ENCODE data around the gene NUDT12.

The NUDT12 gene

GRCh38 chr5:103562453-103563157 lies at the start of gene NUDT12:
NUDT12 (minus strand) TSS chr5:103562789; CDS start chr5:103560248, 2,541 bp downstream.
- DNase-seq, result peak; percentile 24

GRCh38 chr5:103607346-103607745 lies 44.8 kb upstream of the NUDT12 start:
- DNase-seq, result no peak

GRCh38 chr5:103605277-103605676 lies 42.7 kb upstream of the NUDT12 start:
- no peak for DNase-seq

DNA sequence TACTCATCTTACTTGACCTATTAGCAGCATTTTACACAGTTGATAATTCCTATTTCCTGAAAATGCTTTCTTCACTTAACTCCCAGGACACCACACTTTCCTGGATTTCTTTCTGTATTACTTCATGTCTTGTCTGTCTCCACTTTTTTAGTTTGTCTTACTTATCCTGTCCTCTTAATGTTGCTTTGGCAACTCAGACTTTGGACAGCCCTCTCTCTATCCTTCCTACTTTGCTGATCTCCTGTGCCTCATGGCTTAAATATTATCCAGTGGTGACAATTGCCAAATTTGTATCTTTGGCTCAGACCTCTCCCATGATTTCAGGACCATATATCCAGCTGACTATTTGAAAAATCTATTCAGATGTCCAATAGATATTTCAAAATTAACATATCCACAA lies 39.8 kb upstream of the NUDT12 start:
- no peak for DNase-seq

DNA sequence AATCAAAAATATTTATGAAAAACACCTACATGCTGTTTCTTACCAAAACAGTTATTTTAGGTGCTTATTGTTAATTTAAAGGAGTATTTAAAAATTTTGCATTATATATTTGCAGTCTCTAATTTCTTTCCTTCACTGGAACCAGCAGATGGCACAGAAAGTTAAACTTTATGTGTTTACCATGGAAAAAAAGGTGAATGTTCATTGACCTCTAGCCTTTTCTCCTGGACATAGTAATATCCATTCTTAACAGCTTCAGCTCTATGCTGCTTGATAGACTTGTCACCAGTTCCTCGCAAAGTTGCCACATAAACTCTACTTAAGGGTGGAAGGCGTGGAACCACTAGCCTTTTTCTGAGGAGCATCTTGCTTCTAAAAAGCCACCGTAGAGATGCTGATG lies 38.7 kb upstream of the NUDT12 start:
- DNase-seq, result no peak

- no peak for DNase-seq
These were observed 37.5 kb upstream of the NUDT12 start for GRCh38 chr5:103600086-103600485.

DNA sequence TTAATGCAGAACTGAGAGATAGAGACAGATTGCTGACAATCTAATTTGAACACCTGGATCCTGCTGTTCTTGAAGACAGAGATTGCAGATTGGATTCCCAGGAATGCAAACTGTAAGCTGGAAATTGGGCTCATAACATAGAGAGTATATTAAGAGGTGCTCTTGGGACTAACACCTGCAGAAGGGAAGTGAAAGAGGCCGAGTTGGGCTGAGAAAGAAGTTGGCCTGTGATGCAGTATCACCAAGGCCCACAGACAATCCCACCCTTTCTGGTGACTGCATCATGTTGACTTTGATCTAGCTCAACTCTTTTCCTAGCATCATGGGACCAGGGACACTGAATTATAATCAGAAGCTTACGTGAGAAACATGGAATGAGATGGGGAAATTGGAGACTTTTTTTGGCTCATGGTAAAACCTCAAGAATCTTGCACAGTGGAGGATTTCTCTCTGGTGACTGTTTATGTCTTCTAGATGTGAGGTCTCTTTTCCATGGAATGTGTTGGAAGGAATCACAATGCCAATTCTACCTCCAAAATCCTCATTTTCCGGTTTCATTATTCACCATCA lies 36.5 kb upstream of the NUDT12 start:
- no peak for DNase-seq

- no peak for DNase-seq
These were observed 27.6 kb upstream of the NUDT12 start for GRCh38 chr5:103590221-103590620.

DNA sequence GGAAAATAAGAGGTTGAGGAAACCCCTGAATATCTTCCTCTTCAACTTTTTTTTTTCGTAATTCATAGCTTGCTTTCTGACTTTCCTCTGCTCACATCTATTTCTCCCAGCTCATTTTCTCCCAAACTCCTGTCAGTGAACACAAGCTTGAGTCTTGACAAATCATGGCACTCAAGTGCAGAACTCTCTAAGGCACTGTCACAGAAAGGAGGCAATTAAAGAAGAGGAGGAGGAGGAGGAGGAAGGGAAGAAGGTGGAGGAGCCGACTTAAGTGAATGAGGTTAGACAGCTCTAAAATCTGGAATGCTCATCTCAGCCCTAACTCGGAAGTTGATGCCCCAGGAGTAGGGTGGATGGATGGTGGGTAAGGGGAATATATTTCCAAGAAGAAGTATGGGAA lies 27.2 kb upstream of the NUDT12 start:
- no peak for DNase-seq

DNA sequence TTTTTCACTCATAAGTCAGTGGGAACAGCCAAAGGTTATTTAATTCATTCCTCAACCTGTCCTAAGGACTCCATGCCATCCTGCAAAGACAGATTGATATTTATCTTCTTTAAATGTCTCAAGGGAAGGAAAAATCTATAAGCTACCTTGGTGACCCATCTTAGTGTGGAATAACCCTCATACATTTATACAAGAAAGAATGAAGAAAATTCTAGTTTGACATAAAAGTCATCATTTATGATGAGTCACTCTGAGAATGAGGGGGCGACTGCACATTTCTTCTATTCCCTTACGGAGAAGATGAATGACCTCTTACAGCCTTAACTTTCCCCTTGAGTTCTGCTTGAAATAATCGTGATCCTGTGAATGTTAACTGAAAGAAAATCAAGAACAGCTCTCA lies 26.8 kb upstream of the NUDT12 start:
- no peak for DNase-seq

DNA sequence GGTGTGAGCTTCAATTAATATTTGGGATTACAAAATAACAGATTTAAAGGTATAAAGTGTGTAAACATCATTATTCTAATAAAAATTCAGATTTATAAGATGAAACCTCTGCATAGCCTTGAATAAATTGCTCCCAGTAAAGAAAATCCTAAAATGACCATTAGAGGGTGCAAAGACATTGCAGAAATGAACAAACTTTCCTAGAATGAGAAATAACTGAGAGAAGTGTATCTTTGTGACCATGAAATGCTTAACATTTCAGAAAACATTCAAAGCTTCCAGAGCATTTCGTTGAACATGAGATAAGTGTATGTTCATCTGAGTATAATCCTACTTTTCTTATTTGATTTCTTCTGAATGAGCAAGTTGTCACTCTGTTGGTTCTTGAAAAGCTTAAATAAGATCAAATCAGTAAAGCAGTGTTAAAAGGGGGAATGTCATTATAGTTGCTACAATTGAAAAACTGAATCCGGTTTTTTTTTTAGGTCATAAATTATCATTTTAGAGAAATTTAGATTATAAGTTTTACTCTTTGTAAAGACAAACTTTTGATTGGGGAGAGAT lies 24.7 kb upstream of the NUDT12 start:
- peak; percentile 22 for DNase-seq

DNA sequence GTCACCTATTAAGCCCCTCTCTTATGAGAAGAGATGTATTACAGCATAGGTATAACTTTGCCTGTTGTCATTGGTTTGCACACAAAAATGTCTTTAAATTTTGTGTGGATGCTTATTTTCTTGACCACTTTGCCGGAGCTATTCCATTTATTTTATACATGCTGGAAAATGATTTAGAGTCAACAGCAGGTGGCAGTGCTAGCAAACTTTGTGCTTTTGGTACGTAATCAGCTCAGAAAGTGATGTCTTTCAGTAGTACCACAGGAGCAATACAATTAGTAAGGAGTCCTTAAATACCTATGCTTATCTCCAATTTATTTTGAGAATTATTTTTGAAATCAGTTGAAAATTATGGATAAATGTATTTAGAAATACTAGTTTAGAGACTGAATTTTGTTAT lies 19.8 kb upstream of the NUDT12 start:
- DNase-seq, result peak; percentile 33

GRCh38 chr5:103573411-103573810 lies 10.8 kb upstream of the NUDT12 start:
- DNase-seq, result no peak

DNA sequence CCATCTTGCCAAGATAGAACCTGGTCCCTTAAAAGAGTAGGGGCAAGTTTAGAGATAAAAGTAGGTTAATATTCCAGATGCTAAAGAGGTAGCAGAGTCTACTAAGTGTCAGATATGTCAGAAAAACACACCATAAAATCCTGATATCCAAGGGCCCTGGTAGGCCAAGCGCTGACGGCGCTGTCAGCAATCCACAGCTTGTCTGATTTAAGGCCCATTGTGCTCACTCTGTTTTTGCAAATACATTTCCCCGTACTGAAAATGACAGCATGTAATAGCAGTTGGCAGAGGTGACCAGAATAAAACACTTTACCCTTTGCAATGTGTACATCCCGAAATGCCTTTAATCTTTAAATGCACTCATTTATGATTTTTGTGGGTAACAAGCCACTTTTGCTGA lies 9.9 kb upstream of the NUDT12 start:
- no peak for DNase-seq

GRCh38 chr5:103571730-103572129 lies 9.1 kb upstream of the NUDT12 start:
- DNase-seq, result no peak

GRCh38 chr5:103569313-103570060 lies 6.9 kb upstream of the NUDT12 start:
- DNase-seq, result no peak

GRCh38 chr5:103565719-103566118 lies 3.1 kb upstream of the NUDT12 start:
- no peak for DNase-seq

DNA sequence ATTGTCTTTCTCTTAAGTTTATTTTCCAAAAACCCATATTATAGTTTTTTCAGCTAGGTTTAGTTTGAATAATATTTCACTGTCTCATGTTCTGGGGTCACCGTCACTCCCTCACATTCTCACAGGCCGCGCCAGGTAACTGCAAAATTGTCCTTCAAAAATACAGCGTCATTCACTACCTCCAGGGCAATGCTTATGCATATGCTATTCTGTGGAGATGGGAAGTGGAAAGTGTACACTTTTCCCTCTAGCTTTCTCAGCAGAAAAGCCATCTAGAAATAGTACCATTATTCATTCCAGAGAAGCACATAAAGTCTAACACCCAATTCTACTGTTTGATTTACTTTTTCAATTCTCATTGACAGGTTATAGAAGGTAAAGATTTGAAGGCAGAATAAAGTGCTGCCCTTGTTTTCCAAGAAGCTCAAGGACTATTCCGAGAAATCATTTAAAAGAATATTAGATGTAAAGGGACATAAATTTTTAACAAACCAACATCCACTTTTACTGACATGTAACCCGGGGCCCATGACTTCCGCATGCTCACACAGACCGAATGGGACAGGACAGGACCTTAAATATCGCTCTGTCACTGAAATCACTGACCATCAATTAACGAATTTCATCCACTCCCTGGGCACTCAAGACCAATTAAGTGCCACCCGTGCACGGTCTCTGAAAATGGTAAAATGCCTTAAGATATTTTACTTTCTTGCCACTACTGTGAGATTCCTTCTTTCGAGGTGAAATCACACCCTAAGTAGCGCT lies 720 bp downstream of the NUDT12 start:
- DNase-seq, result no peak

DNA sequence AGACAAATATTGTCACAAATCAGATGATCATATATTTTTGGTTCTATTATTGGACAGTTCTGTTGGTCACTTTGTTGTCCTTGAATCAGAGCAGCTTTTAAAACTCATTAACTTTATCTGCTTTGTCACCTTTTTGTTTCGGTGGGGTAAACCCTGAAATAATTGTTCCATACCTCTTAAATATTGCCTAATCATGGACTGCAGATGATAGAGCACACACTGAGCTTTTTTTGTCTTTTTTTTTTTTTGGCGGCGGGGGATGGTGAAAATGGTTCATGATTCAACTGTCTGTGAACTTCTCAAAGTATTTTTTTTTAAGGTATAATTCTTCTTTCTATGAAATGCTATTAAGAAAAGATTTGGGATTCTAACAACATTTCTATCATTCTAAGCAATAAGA lies 1.8 kb downstream of the NUDT12 start:
- DNase-seq, result no peak

- DNase-seq, result no peak
These were observed 15.7 kb downstream of the NUDT12 start for GRCh38 chr5:103546858-103547257.

DNA sequence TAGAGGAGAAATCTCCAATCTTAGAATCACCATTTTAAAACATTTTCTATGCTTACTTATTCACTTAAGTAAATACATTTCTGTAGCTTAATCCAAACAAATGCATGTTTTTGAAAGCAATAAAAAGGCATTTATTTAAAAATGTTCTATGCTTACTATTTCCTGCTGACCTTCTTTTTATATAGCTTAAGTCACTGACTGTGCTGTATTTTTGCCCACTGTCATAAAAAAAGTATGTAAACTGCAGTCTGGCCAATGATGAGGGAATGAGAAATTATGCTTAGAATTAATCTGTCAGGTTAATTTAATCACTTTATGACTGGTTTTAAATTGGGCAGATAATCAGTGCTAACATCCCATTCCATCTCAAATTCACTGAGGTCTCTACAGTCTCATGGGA lies 20.1 kb downstream of the NUDT12 start:
- no peak for DNase-seq

DNA sequence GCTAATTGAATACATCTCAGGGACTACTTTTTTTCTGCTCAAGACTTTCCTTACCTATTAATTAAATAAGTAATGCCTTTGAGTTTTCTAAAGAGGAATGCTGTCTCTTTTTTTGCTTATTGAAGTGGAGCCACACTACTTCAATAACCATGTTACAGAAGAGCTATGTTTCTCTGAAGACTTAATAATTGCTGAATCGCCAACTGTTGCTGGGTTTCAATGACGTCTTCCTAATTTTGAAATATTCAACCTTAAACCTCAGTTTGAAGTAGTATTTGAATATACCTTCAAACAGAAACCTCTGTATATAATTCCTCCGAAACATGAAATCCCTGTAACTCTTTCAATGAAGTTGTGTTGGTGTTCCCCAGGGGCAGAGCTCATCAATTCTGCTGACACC lies 21.0 kb downstream of the NUDT12 start:
- no peak for DNase-seq

DNA sequence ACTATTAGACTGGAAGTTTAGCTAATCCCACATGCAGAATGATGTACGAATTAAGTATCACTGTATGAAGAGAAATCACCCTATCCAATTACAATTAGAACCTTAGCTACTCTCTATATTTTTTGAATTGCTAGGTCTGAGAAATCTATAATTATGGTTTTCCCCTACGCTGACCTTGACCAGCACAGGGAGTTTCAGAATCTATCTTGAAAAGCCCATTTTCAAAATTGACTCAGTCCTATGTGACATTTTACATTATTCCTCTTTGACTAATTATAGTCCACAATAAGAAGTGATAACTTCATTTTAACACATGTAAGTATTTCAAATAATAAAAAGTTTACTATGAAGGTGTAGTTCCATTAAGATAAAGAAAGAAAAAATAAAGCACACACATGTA lies 21.5 kb downstream of the NUDT12 start:
- no peak for DNase-seq

Measured in NCI-H226 (cell line).